GM12891 (cell line): ENCODE data around the gene TNFRSF12A. TPM values are rescaled to one million over a fixed set of nuclear protein-coding genes. Genes with fewer than 3 reads are reported as not detected.

Source experiments
- DNase-seq: peaks from one replicate; pipeline ENCODE4 v3.0.0; 2011; ENCODE audit warnings: low spot score; ENCODE audit not compliant: insufficient read length
- FAIRE-seq: peaks from 2 replicates; lab custom pipeline; 2011; peaks lifted over from hg19 to GRCh38; lab: Jason Lieb, UNC
- PAX5 ChIP-seq: IDR thresholded peaks from 2 replicates; pipeline ENCODE4 v1.6.1; 2011; ENCODE audit warnings: low read length, moderate library complexity, mild to moderate bottlenecking; ENCODE audit not compliant: insufficient read depth, severe bottlenecking
- POLR2A ChIP-seq: IDR thresholded peaks from 2 replicates; pipeline ENCODE4 v1.6.1; 2011; ENCODE audit warnings: low read depth, low read length, control low read depth
- POLR2AphosphoS5 ChIP-seq: IDR thresholded peaks from 2 replicates; pipeline ENCODE4 v1.6.1; 2011; ENCODE audit warnings: low read depth, low read length, control low read depth
- POU2F2 ChIP-seq: IDR thresholded peaks from 2 replicates; pipeline ENCODE4 v1.6.1; 2011; ENCODE audit warnings: low read depth, mild to moderate bottlenecking, control low read depth, low read length, moderate library complexity
- SPI1 ChIP-seq: IDR thresholded peaks from 2 replicates; pipeline ENCODE4 v1.6.1; 2011; ENCODE audit warnings: low read depth, low read length, control low read depth
- TAF1 ChIP-seq: IDR thresholded peaks from 2 replicates; pipeline ENCODE4 v1.6.1; 2011; ENCODE audit warnings: low read depth, low read length, control low read depth
- polyA plus RNA-seq: library from polyadenylated mRNA; unstranded; fragments of >200 nt; gene quantifications from one replicate; pipeline ENCODE4 v1.2.1, GENCODE V29; 2012; ENCODE audit warnings: low read depth, missing spikeins, inconsistent platforms; ENCODE audit not compliant: missing spikeins

Gene TNFRSF12A, protein sequence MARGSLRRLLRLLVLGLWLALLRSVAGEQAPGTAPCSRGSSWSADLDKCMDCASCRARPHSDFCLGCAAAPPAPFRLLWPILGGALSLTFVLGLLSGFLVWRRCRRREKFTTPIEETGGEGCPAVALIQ
- 0.64 TPM for polyA plus RNA-seq

DNA sequence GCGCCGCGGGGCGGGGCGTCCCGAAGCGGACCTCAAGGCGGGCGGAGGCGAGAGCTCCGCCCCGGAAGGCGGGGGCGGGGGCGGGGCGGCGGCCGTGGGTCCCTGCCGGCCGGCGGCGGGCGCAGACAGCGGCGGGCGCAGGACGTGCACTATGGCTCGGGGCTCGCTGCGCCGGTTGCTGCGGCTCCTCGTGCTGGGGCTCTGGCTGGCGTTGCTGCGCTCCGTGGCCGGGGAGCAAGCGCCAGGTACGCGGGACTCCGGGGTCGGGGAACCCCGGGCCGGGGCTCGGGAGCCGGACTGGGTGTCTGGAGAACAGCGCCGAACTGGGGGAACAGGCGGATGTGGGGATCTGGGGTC lies at the start of gene TNFRSF12A:
Gene TNFRSF12A, plus strand, starts transcription at position 122 of the 357 bp plus-strand sequence. Its CDS starts 30 bp downstream, at position 152.
- no peak for TF ChIP-seq POU2F2
- TF ChIP-seq SPI1, result no peak
- no peak for TF ChIP-seq POLR2AphosphoS5
- TF ChIP-seq POLR2A, result no peak
- no peak for TF ChIP-seq TAF1
- no peak for TF ChIP-seq PAX5
- peak; percentile 89 for DNase-seq
- FAIRE-seq, result no peak

DNA sequence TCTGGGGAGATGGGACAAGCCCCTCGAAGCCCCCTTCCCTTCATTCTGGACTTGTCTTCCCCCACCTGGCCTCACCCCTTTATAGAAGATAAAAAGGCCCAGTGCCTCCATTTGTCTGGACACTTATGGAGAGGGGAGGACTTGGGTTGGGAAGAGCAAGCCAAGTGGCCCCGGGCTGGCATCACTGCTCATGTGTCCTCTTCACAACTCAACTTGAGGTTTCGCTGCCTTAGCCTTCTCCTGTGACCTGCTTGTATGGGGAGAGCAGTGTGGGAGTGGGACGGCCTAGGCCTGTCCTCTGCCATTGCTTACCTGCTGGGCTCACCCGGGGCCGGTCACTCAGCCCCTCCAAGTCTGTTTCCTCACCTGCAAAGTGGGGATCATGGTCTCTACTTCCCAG lies 49.6 kb upstream of the TNFRSF12A start:
- DNase-seq (no peak), FAIRE-seq (no peak)
- TF ChIP-seq SPI1 (no peak), POLR2AphosphoS5 (no peak), PAX5 (no peak), POLR2A (no peak), POU2F2 (no peak), TAF1 (no peak)

DNA sequence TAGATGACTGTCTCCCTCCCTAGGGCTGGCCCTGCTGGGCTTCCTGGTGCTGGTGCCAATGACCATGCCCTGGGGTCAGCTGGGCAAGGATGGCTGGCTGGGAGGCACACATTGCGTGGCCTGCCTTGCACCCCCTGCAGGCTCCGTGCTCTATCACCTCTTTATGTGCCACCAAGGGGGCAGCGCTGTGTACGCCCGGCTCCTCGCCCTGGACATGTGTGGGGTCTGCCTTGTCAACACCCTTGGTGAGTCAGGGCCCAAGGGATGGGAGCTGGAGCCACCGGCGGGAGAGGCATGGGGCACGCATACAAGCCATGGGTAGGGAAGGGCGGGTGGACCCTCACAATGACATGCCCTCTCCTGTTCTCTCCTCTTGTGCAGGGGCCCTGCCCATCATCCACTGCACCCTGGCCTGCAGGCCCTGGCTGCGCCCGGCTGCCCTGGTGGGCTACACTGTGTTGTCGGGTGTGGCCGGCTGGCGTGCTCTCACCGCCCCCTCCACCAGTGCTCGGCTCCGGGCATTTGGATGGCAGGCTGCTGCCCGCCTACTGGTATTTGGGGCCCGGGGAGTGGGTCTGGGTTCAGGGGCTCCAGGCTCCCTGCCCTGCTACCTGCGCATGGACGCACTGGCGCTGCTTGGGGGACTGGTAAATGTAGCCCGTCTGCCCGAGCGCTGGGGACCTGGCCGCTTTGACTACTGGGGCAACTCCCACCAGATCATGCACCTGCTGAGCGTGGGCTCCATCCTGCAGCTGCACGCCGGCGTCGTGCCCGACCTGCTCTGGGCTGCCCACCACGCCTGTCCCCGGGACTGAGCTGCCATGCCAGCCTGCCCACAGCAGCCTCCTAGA lies 48.8 kb upstream of the TNFRSF12A start:
- FAIRE-seq (peak; percentile 59), DNase-seq (no peak)
- TF ChIP-seq POLR2AphosphoS5 (no peak), POU2F2 (no peak), POLR2A (no peak), TAF1 (no peak), PAX5 (no peak), SPI1 (no peak)

DNA sequence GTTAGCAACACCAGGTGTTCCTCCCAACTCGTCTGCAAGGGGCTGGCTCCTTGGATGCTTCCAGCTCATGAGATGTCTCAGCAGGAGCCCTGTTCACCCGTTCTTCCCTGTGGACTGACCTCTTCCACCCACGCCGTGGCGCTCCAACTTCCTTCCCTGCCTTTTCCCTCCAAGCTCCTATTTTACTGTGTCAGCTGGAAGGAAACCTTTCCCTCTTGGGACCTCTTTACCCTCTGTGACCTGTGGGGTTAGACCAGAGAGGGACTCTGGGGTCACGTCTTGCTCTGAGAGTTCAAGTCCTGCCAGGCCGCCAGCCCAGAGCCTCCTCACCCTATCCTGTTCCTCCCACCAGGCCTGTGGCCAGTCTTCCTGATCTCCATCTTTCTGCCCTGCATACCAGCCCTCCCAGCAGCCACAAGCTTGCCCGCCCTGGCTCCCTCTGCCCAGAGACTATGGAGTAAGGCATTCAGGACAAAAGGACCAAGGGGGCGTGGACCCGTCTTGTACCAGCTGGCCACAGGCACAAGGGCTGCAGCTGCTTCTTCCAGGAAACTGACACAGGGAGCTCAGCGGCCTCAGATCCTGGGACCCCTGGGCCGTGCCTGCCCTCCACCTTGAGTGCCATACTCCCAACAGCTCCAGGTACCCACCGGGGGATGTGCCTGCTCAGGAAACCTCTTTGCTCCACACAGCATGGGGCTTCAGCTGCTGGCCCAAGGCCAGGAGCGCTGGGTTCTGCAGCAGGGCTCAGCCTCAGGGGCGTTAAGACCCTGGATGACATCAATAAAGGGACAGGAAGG lies 48.0 kb upstream of the TNFRSF12A start:
- DNase-seq (no peak), FAIRE-seq (no peak)
- no peak for TF ChIP-seq TAF1
- TF ChIP-seq POU2F2, result 0 out of 2 replicates have a peak, but pooled peaks have one; percentile 6
- TF ChIP-seq PAX5, result no peak
- no peak for TF ChIP-seq POLR2AphosphoS5

DNA sequence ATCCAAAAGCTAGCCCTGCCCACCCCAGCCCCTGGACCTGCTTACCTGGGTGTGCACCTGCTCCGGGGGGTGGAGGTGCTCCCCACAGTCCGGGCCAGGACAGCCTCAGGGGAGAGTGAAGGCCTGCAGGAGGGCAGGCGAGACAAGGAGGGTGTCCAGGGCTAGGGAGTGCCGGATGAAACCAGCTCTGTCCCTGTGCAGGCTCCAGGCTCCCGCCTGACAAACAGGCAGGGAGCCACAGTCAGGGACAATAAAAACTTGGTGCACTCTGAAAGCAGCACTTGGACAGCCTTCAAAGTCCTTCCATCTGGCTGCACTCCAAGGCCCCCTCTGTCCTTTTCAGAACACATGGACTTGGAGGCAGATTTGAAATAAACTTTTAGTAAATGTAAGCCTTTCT lies 47.1 kb upstream of the TNFRSF12A start:
- DNase-seq, result no peak
- no peak for TF ChIP-seq SPI1
- no peak for TF ChIP-seq POLR2AphosphoS5
- TF ChIP-seq POU2F2, result no peak
- no peak for TF ChIP-seq POLR2A
- no peak for TF ChIP-seq TAF1
- no peak for TF ChIP-seq PAX5
- FAIRE-seq, result no peak

DNA sequence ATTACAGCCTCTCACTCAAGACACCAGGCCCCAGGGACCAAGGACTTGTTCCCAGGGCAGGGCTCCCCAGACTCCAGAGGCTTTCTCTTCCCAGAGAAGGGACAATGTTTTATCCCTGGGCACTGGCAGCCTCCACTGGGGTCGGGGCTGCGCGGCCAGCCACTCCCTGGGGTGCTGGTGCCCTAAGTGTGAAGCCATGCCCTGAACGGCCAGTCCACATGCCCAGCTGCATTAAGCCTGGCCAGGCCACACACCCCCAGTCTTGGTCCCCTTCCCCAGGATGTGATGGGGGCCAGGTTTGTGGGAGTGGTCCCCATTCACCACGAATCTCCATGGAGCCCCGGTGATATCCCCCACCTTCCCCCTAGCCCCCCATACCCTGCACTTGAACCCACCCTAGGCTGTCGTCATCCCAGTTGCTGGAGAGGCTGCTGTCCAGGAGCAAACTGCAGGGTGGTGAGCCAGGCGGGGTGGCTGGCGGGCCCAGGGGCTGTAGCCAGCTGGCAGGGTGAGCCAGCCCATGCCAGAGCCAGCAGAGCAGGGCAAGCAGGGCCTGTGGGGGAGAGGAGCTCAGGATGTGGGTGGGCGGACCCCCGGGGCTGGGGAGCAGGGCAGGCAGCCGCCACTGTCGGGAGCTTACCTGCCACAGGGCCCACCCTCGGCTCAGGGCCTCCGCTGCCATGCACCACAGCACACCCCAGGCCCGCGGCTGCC lies 46.4 kb upstream of the TNFRSF12A start:
- TF ChIP-seq TAF1 (no peak), POU2F2 (no peak), PAX5 (no peak), POLR2AphosphoS5 (no peak), POLR2A (no peak; the same call in 1 of the 2 replicates)
- FAIRE-seq (no peak), DNase-seq (no peak)

DNA sequence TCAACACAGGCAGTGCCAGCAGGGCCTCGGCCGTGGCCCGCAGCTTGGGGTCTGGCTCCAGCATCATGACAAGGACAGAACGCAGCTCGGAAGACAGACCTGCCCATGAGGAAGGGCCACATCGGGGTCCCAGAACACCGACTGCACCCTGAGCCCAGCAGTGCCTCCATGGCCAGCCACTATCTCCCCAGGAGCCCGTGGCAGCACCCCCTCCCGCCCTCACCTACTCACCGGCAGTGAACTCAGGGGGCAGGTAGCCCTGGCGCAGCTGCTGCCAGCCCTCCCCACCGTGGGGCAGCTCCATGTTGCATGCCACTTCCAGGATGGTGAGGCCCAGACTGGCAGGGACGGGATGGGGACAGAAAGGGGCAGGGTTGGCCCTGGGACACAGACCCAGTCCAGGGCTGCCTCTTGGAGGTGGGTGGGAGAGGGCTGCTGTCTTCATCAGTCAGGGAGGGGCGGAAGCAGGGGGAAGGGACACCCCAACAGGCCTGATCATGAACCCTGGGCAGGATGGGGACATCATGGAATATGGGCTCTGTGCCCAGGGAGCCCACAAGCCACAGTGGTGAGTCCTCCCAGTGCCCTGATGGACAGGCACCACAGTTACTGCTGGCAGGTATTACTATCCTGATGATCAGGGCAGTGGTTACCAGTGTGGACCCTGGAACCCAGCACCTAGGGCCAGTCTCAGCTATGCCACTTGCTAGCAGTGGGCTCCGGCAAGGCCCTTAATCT lies 45.7 kb upstream of the TNFRSF12A start:
- TF ChIP-seq TAF1 (no peak), POU2F2 (no peak), SPI1 (no peak), POLR2A (no peak), PAX5 (no peak), POLR2AphosphoS5 (no peak; the same call in 1 of the 2 replicates)
- FAIRE-seq (no peak), DNase-seq (no peak)

DNA sequence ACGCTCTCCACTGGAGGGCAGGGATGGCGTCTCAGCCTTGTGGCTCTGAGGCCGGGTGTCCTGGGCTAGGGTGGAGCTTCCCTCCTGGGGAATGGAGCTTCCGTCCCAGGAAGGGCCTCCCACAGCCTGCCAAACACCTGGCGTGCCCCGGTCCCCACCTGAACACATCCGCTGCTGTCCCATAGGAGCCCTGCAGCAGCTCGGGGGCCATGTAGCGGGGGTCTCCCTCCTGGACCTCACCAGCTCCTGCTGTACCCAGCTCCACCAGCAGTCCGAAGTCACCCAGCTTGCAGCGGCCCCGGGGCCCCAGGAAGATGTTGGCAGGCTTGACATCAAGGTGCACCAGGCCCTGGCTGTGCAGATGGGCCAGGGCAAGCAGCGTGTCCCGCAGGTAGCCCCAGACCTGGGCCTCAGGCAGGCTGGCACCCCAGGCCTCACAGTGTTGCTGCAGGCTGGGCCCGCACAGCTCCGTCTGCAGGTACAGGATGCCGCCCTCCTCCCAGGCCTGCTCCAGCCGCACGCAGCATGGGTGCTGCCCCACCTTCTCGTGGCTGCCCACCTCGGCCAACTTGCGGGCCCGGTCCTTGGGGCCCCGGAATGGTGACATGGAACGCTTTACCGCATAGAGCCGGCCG lies 44.9 kb upstream of the TNFRSF12A start:
- FAIRE-seq (no peak), DNase-seq (no peak)
- no peak for TF ChIP-seq SPI1
- no peak for TF ChIP-seq POU2F2
- TF ChIP-seq TAF1, result no peak
- no peak for TF ChIP-seq POLR2A
- no peak for TF ChIP-seq POLR2AphosphoS5
- no peak for TF ChIP-seq PAX5
